Measurements from ENCODE around the gene ITIH5. TPM values are rescaled to one million over a fixed set of nuclear protein-coding genes. Genes with fewer than 3 reads are reported as not detected.

ITIH5 gene
- total RNA-seq, 4 donors from 2014 or later = 24.9 to 68.1 (median 39.0) TPM

- Histone ChIP-seq H3K36me3 (no peaks in the 10 kb centered on the region), H3K27me3 (no peaks in the 10 kb centered on the region), H3K4me1 (peaks cover 5 to 32% (median 28%) of the 10 kb centered on the region in 4 donors), H3K9me3 (no peaks in the 10 kb centered on the region), H3K4me3 (no peak overlapping the region), H3K27ac (replicated peaks in 1 of 4) (no peak overlapping the region)
- intact Hi-C loops (cut with DNase I) = no loop called here
- WGBS = 90% methylated on average over 9 of the region's 10 CpGs
- TF ChIP-seq CTCF (IDR thresholded peaks at IDR 0.05) = no peak
- TF ChIP-seq POLR2A (IDR thresholded peaks at IDR 0.05; ENCODE audit: low read depth) = no peak
- TF ChIP-seq EP300 (IDR thresholded peaks at IDR 0.05) = no peak
- no peak for TF ChIP-seq POLR2AphosphoS5 (IDR thresholded peaks at IDR 0.05)
- DNase-seq (ENCODE audit: extremely low spot score) = no peak
These were observed 77.0 kb downstream of the ITIH5 start for GRCh38 chr10:7589748-7590147.

GRCh38 chr10:7587865-7588188 lies 78.9 kb downstream of the ITIH5 start:
- DNase-seq (ENCODE audit: extremely low spot score) = no peak
- no peaks in the 10 kb centered on the region for H3K9me3 ChIP-seq
- no peaks in the 10 kb centered on the region for H3K36me3 ChIP-seq
- no peaks in the 10 kb centered on the region for H3K27me3 ChIP-seq
- peaks cover 2 to 22% (median 13%) of the 10 kb centered on the region in 4 donors for H3K4me1 ChIP-seq
- TF ChIP-seq POLR2AphosphoS5 (IDR thresholded peaks at IDR 0.05) (no peak), CTCF (IDR thresholded peaks at IDR 0.05) (no peak), EP300 (IDR thresholded peaks at IDR 0.05) (no peak), POLR2A (IDR thresholded peaks at IDR 0.05; ENCODE audit: low read depth) (no peak)
- no peak overlapping the region for H3K27ac ChIP-seq (replicated peaks in 1 of 4)
- intact Hi-C loops (cut with DNase I) = no loop called here
- WGBS = 96% methylated on average over 6 of the region's 6 CpGs
- no peak overlapping the region for H3K4me3 ChIP-seq

GRCh38 chr10:7587168-7587864 lies 79.5 kb downstream of the ITIH5 start:
- no peak overlapping the region for H3K4me3 ChIP-seq
- no peak for DNase-seq (ENCODE audit: extremely low spot score)
- no peaks in the 10 kb centered on the region for H3K27me3 ChIP-seq
- peaks cover 0 to 17% (median 8%) of the 10 kb centered on the region in 4 donors for H3K4me1 ChIP-seq
- WGBS = 93% methylated on average over 10 of the region's 13 CpGs
- intact Hi-C loops (cut with DNase I) = no loop called here
- no peaks in the 10 kb centered on the region for H3K9me3 ChIP-seq
- TF ChIP-seq CTCF (IDR thresholded peaks at IDR 0.05) (no peak), EP300 (IDR thresholded peaks at IDR 0.05) (no peak), POLR2AphosphoS5 (IDR thresholded peaks at IDR 0.05) (no peak), POLR2A (IDR thresholded peaks at IDR 0.05; ENCODE audit: low read depth) (no peak)
- H3K36me3 ChIP-seq = no peaks in the 10 kb centered on the region
- H3K27ac ChIP-seq (replicated peaks in 1 of 4) = no peak overlapping the region

GRCh38 chr10:7585228-7585627 lies 81.5 kb downstream of the ITIH5 start:
- Histone ChIP-seq H3K27ac (replicated peaks in 1 of 4) (no peak overlapping the region), H3K4me3 (no peak overlapping the region), H3K36me3 (no peaks in the 10 kb centered on the region), H3K9me3 (no peaks in the 10 kb centered on the region), H3K4me1 (peaks cover 0 to 18% (median 3%) of the 10 kb centered on the region in 4 donors), H3K27me3 (no peaks in the 10 kb centered on the region)
- no peak for DNase-seq (ENCODE audit: extremely low spot score)
- TF ChIP-seq POLR2AphosphoS5 (IDR thresholded peaks at IDR 0.05) = no peak
- TF ChIP-seq CTCF (IDR thresholded peaks at IDR 0.05) = no peak
- TF ChIP-seq EP300 (IDR thresholded peaks at IDR 0.05) = no peak
- no peak for TF ChIP-seq POLR2A (IDR thresholded peaks at IDR 0.05; ENCODE audit: low read depth)
- intact Hi-C loops (cut with DNase I) = no loop called here
- WGBS = 93% methylated on average over 8 of the region's 8 CpGs

GRCh38 chr10:7583626-7584025 lies 83.1 kb downstream of the ITIH5 start:
- DNase-seq (ENCODE audit: extremely low spot score) = no peak
- intact Hi-C loops (cut with DNase I) = no loop called here
- H3K27me3 ChIP-seq = no peaks in the 10 kb centered on the region
- H3K27ac ChIP-seq (replicated peaks in 1 of 4) = peak overlapping the region in 2 of 4 donors; percentile 3 to 13
- no peak overlapping the region for H3K4me3 ChIP-seq
- H3K9me3 ChIP-seq = no peaks in the 10 kb centered on the region
- H3K36me3 ChIP-seq = peaks cover 0 to 11% (median 5%) of the 10 kb centered on the region in 4 donors
- H3K4me1 ChIP-seq = peaks cover 0 to 18% (median 3%) of the 10 kb centered on the region in 4 donors
- no peak for TF ChIP-seq CTCF (IDR thresholded peaks at IDR 0.05)
- TF ChIP-seq POLR2AphosphoS5 (IDR thresholded peaks at IDR 0.05) = no peak
- no peak for TF ChIP-seq EP300 (IDR thresholded peaks at IDR 0.05)
- no peak for TF ChIP-seq POLR2A (IDR thresholded peaks at IDR 0.05; ENCODE audit: low read depth)
- WGBS = 73% methylated on average over 3 of the region's 3 CpGs
